GM21717 (cell line): ENCODE results near the gene AIF1L.

Experiments used
- ATAC-seq: cut with Tn5 transposase; IDR thresholded peaks from one replicate; pipeline ENCODE4 v1.9.1; 2021; ENCODE audit warnings: mild to moderate bottlenecking, moderate library complexity; ENCODE audit not compliant: unreplicated experiment

The AIF1L gene

GRCh38 chr9:131161585-131161984 is 65.3 kb downstream of the AIF1L start:
- no peak for ATAC-seq

GRCh38 chr9:131162886-131163285 is 66.6 kb downstream of the AIF1L start:
- ATAC-seq, result no peak

GRCh38 chr9:131165523-131165922 is 69.2 kb downstream of the AIF1L start:
- no peak for ATAC-seq

GRCh38 chr9:131167146-131167692 is 70.9 kb downstream of the AIF1L start:
- ATAC-seq, result no peak

- ATAC-seq, result no peak
Measured at GRCh38 chr9:131167936-131168335, 71.6 kb downstream of the AIF1L start.

- no peak for ATAC-seq
Measured at GRCh38 chr9:131169563-131170240, 73.4 kb downstream of the AIF1L start.
